OCI-LY7 (cell line): Measurements from ENCODE around the gene ARHGEF17. TPM values are rescaled to one million over a fixed set of nuclear protein-coding genes. Genes with fewer than 3 reads are reported as not detected.
A peak's percentile ranks its signal among the peaks of the same experiment; 100 is the strongest.

Experiments used
- BruUV-seq: library from RNA; stranded (reverse); fragments of 400-500 nt; replicated peaks from 2 replicates; lab custom pipeline; 2021; lab: Mats Ljungman, UMichigan
- CTCF ChIA-PET: fragments of 300-600 bp; sonication (Branson Sonifier 250); formaldehyde crosslinking; loops from one replicate; lab custom pipeline; 2022; ENCODE audit warnings: antibody characterized with exemption; ENCODE audit not compliant: unreplicated experiment; lab: Charles Lee
- POLR2A ChIA-PET: fragments of 300-600 bp; sonication (Branson Sonifier 250); formaldehyde crosslinking; loops from one replicate; lab custom pipeline; 2022; ENCODE audit warnings: antibody characterized with exemption; lab: Charles Lee
- DNase-seq: peaks from one replicate; pipeline ENCODE4 v3.0.0-alpha.2; 2015; ENCODE audit warnings: low spot score
- H2AFZ ChIP-seq: fragments of 200-600 bp; sonication (generic), shearing (Covaris generic); 2 replicates; pipeline ENCODE4 v1.6.1; 2014; ENCODE audit warnings: mild to moderate bottlenecking, antibody characterized with exemption, low read length, moderate library complexity
- H3K27ac ChIP-seq: fragments of 200-600 bp; sonication (generic); 2 replicates; pipeline ENCODE4 v1.5.1; 2014; ENCODE audit warnings: mixed run types, low read depth, mild to moderate bottlenecking, moderate library complexity, low read length, inconsistent platforms; ENCODE audit not compliant: poor library complexity, severe bottlenecking
- H3K36me3 ChIP-seq: fragments of 200-600 bp; sonication (generic); 2 replicates; pipeline ENCODE4 v1.6.1; 2014; ENCODE audit warnings: mild to moderate bottlenecking, antibody characterized with exemption, low read length, moderate library complexity, mixed read lengths; ENCODE audit not compliant: insufficient read depth
- H3K4me1 ChIP-seq: fragments of 200-600 bp; sonication (generic); 2 replicates; pipeline ENCODE4 v1.5.1; 2014; ENCODE audit warnings: mild to moderate bottlenecking, low read length; ENCODE audit not compliant: insufficient read depth, poor library complexity, severe bottlenecking
- H3K4me2 ChIP-seq: fragments of 200-600 bp; sonication (generic); 2 replicates; pipeline ENCODE4 v1.6.1; 2014; ENCODE audit warnings: mild to moderate bottlenecking, low read length
- H3K4me3 ChIP-seq: fragments of 200-600 bp; sonication (generic); 2 replicates; pipeline ENCODE4 v1.5.1; 2014; ENCODE audit warnings: mild to moderate bottlenecking, low read depth, low read length; ENCODE audit not compliant: poor library complexity, severe bottlenecking
- H3K79me2 ChIP-seq: fragments of 200-600 bp; sonication (generic); 2 replicates; pipeline ENCODE4 v1.6.1; 2016; ENCODE audit warnings: low read depth, mild to moderate bottlenecking, low read length, moderate library complexity, mixed read lengths; ENCODE audit not compliant: insufficient read depth
- H3K9me2 ChIP-seq: fragments of 200-600 bp; sonication (generic); 2 replicates; pipeline ENCODE4 v1.6.1; 2016; ENCODE audit warnings: mild to moderate bottlenecking, low read length, mixed read lengths; ENCODE audit not compliant: insufficient read depth
- H3K9me3 ChIP-seq: fragments of 200-600 bp; sonication (generic); 2 replicates; pipeline ENCODE4 v1.6.1; 2014; ENCODE audit warnings: mild to moderate bottlenecking, mixed run types, low read length, mixed read lengths
- H4K20me1 ChIP-seq: fragments of 200-600 bp; sonication (generic); 2 replicates; pipeline ENCODE4 v1.6.1; 2014; ENCODE audit warnings: mild to moderate bottlenecking, antibody characterized with exemption, low read length, moderate library complexity, mixed read lengths; ENCODE audit not compliant: insufficient read depth
- EZH2phosphoT487 ChIP-seq: fragments of 200-600 bp; sonication (generic); IDR thresholded peaks from 2 replicates; pipeline ENCODE4 v1.6.1; 2018; ENCODE audit warnings: low read depth, borderline replicate concordance, mild to moderate bottlenecking, mixed run types, antibody characterized with exemption, low read length, moderate library complexity, mixed read lengths
- intact Hi-C: fragments of 100-400 bp; cut with micrococcal nuclease; formaldehyde crosslinking; loops from one replicate; pipeline ENCODE4 v1.10.0; 2022; ENCODE audit not compliant: unreplicated experiment
- total RNA-seq, 2 experiments: library from RNA; depleted of rRNA in 1 of 2; stranded (reverse); fragments of >200 nt in 1 of 2; shearing (Covaris generic) in 1 of 2; gene quantifications; 2 replicates each; pipeline ENCODE4 v1.2.3, GENCODE V29; 2014 to 2022
- TF ChIP-seq, protein P1 (sequence below): fragments of 200-600 bp; sonication (generic); conservative IDR thresholded peaks from 2 replicates; pipeline ENCODE4 v1.5.1; 2014; ENCODE audit warnings: mild to moderate bottlenecking, antibody characterized with exemption, low read length, moderate library complexity, mixed read lengths

The ARHGEF17 gene
- total RNA-seq, 2 experiments from 2014 or later: 0.19 to 1.4 TPM

DNA sequence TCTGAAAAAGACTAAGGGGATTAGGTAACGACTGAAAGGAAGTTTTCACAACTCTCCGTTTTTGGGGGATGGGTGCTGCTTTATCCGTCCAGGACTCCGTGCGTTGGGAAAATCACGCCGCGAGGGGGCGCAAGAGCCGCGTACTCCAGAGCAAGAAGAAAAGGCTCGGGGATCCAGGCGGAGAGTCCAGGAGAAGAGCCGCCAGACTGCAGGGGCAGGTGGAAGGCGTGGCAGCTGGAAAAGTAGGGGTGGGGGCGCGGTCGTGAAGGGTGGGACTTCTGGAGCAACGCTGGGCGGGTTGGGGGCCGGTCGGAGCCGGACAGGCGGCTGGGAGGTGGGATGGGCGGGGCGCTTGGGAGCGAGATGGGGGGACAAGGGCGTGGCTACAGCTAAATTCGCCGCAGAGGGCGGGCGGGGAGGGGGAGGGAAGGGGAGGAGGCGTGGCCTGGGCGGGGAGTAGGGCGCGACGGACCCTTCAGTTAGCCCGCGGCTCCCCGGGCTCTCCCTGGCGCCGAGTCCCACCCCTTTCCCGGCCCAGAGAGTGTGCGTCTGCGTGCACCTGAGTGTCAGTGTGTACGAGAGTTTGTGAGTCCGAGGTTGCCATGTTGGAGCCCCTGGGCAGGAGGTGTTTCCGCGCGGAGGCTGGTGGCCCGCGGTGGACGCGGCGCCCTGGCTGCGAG, 613 bp upstream of the ARHGEF17 start:
- BruUV-seq: no TSS peak
- ChIA-PET POLR2A (interaction anchor here (0.6 kb wide), 1 partner anchor 26 kb away, joined by 4 read pairs; no protein-coding TSS in a partner anchor), CTCF (interaction anchor here (0.6 to 2.0 kb wide), 7 partner anchors 10 to 1419 kb away, joined by 4 to 17 read pairs (median 8); no protein-coding TSS in a partner anchor)
- no peaks in the 10 kb centered on the region for H3K79me2 ChIP-seq
- no peak for TF ChIP-seq EZH2phosphoT487
- TF ChIP-seq, protein P1, sequence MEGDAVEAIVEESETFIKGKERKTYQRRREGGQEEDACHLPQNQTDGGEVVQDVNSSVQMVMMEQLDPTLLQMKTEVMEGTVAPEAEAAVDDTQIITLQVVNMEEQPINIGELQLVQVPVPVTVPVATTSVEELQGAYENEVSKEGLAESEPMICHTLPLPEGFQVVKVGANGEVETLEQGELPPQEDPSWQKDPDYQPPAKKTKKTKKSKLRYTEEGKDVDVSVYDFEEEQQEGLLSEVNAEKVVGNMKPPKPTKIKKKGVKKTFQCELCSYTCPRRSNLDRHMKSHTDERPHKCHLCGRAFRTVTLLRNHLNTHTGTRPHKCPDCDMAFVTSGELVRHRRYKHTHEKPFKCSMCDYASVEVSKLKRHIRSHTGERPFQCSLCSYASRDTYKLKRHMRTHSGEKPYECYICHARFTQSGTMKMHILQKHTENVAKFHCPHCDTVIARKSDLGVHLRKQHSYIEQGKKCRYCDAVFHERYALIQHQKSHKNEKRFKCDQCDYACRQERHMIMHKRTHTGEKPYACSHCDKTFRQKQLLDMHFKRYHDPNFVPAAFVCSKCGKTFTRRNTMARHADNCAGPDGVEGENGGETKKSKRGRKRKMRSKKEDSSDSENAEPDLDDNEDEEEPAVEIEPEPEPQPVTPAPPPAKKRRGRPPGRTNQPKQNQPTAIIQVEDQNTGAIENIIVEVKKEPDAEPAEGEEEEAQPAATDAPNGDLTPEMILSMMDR: peak; percentile 97
- peak; percentile 93 for DNase-seq
- peaks cover 14% of the 10 kb centered on the region for H3K4me1 ChIP-seq
- peak overlapping the region; percentile 92 for H3K4me2 ChIP-seq
- H3K36me3 ChIP-seq: no peaks in the 10 kb centered on the region
- no peaks in the 10 kb centered on the region for H4K20me1 ChIP-seq
- no peaks in the 10 kb centered on the region for H3K9me2 ChIP-seq
- peak overlapping the region; percentile 72 for H3K4me3 ChIP-seq
- peak overlapping the region; percentile 16 for H3K27ac ChIP-seq
- H3K9me3 ChIP-seq: no peaks in the 10 kb centered on the region
- H2AFZ ChIP-seq: peak overlapping the region; percentile 86
- intact Hi-C loops: loop anchor here (1.0 kb wide), 1 partner anchor 28 kb away; no protein-coding TSS in a partner anchor

DNA sequence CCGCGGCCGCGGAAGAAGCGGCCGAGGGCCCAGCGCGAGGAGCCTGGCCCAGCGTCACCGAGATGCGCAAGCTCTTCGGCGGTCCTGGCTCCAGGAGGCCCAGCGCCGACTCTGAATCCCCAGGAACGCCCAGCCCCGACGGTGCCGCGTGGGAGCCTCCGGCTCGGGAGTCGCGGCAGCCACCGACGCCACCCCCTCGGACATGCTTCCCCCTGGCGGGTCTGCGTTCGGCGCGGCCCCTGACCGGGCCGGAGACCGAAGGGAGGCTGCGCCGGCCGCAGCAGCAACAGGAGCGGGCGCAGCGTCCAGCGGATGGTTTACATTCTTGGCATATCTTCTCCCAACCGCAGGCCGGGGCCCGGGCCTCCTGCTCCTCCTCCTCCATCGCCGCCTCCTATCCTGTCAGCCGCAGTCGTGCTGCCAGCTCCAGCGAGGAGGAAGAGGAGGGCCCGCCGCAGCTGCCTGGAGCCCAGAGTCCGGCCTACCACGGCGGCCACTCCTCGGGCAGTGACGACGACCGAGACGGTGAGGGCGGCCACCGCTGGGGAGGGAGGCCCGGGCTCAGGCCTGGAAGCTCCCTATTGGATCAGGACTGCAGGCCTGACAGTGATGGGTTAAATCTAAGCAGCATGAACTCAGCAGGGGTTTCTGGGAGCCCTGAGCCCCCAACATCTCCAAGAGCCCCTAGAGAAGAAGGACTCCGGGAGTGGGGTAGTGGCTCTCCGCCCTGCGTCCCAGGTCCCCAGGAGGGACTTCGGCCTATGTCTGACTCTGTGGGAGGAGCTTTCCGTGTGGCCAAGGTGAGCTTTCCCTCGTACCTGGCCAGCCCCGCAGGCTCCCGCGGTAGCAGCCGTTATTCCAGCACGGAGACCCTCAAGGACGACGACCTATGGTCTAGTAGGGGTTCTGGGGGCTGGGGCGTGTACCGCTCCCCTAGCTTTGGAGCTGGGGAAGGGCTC, 1.2 kb downstream of the ARHGEF17 start:
- H3K4me3 ChIP-seq: no peak overlapping the region

More for the DNA sequence above, 1.2 kb downstream of the ARHGEF17 start:
- peaks cover 22% of the 10 kb centered on the region for H3K4me1 ChIP-seq
- no peaks in the 10 kb centered on the region for H3K9me3 ChIP-seq
- no TSS peak for BruUV-seq
- TF ChIP-seq EZH2phosphoT487: no peak
- TF ChIP-seq, protein P1: no peak
- intact Hi-C loops: no loop called here
- H3K9me2 ChIP-seq: no peaks in the 10 kb centered on the region
- no peaks in the 10 kb centered on the region for H4K20me1 ChIP-seq
- H3K27ac ChIP-seq: no peak overlapping the region
- H2AFZ ChIP-seq: no peak overlapping the region
- no peaks in the 10 kb centered on the region for H3K79me2 ChIP-seq
- POLR2A ChIA-PET: interaction anchor here (0.7 kb wide), 1 partner anchor 9 kb away, joined by 3 read pairs; no protein-coding TSS in a partner anchor
- H3K36me3 ChIP-seq: no peaks in the 10 kb centered on the region
- CTCF ChIA-PET: interaction anchor here (0.9 kb wide), 1 partner anchor 66 kb away, joined by 3 read pairs; no protein-coding TSS in a partner anchor
- H3K4me2 ChIP-seq: no peak overlapping the region
- DNase-seq: no peak
